ENCODE results near the gene MAG. TPM values are rescaled to one million over a fixed set of nuclear protein-coding genes. Genes with fewer than 3 reads are reported as not detected.

The MAG gene
- total RNA-seq, 1 donor from 2014 or later = not detected

- no peak overlapping the region for H3K27ac Mint-ChIP-seq (ENCODE audit: unreplicated experiment)
- no peak for DNase-seq (ENCODE audit: extremely low spot score, unreplicated experiment)
- no peaks in the 10 kb centered on the region for H3K9me3 Mint-ChIP-seq (ENCODE audit: unreplicated experiment)
- no peak for TF ChIP-seq CTCF (IDR thresholded peaks at IDR 0.05)
- H3K4me3 Mint-ChIP-seq (ENCODE audit: unreplicated experiment) = no peak overlapping the region
- peaks cover 35% of the 10 kb centered on the region for H3K36me3 Mint-ChIP-seq (ENCODE audit: unreplicated experiment)
- H3K27me3 Mint-ChIP-seq (ENCODE audit: unreplicated experiment) = peaks cover 8% of the 10 kb centered on the region
- H3K4me1 Mint-ChIP-seq (ENCODE audit: unreplicated experiment) = no peaks in the 10 kb centered on the region
Measured at GRCh38 chr19:35278578-35279284, 13.2 kb upstream of the MAG start.

GRCh38 chr19:35279374-35279773, 12.6 kb upstream of the MAG start:
- H3K4me1 Mint-ChIP-seq (ENCODE audit: unreplicated experiment) = no peaks in the 10 kb centered on the region
- no peak for DNase-seq (ENCODE audit: extremely low spot score, unreplicated experiment)

GRCh38 chr19:35279985-35280821, 11.8 kb upstream of the MAG start:
- Mint-ChIP-seq H3K4me3 (ENCODE audit: unreplicated experiment) (no peak overlapping the region), H3K27me3 (ENCODE audit: unreplicated experiment) (peaks cover 12% of the 10 kb centered on the region), H3K36me3 (ENCODE audit: unreplicated experiment) (peaks cover 26% of the 10 kb centered on the region), H3K4me1 (ENCODE audit: unreplicated experiment) (no peaks in the 10 kb centered on the region), H3K9me3 (ENCODE audit: unreplicated experiment) (no peaks in the 10 kb centered on the region), H3K27ac (ENCODE audit: unreplicated experiment) (no peak overlapping the region)
- no peak for DNase-seq (ENCODE audit: extremely low spot score, unreplicated experiment)
- no peak for TF ChIP-seq CTCF (IDR thresholded peaks at IDR 0.05)

More at GRCh38 chr19:35279374-35279773, 12.6 kb upstream of the MAG start:
- H3K27ac Mint-ChIP-seq (ENCODE audit: unreplicated experiment) = no peak overlapping the region
- no peaks in the 10 kb centered on the region for H3K9me3 Mint-ChIP-seq (ENCODE audit: unreplicated experiment)
- peaks cover 28% of the 10 kb centered on the region for H3K36me3 Mint-ChIP-seq (ENCODE audit: unreplicated experiment)
- no peak for TF ChIP-seq CTCF (IDR thresholded peaks at IDR 0.05)
- H3K4me3 Mint-ChIP-seq (ENCODE audit: unreplicated experiment) = no peak overlapping the region
- H3K27me3 Mint-ChIP-seq (ENCODE audit: unreplicated experiment) = peaks cover 8% of the 10 kb centered on the region

GRCh38 chr19:35281303-35281702, 10.7 kb upstream of the MAG start:
- Mint-ChIP-seq H3K36me3 (ENCODE audit: unreplicated experiment) (peaks cover 17% of the 10 kb centered on the region), H3K4me3 (ENCODE audit: unreplicated experiment) (no peak overlapping the region), H3K4me1 (ENCODE audit: unreplicated experiment) (no peaks in the 10 kb centered on the region), H3K27me3 (ENCODE audit: unreplicated experiment) (peaks cover 14% of the 10 kb centered on the region), H3K9me3 (ENCODE audit: unreplicated experiment) (no peaks in the 10 kb centered on the region), H3K27ac (ENCODE audit: unreplicated experiment) (no peak overlapping the region)
- no peak for TF ChIP-seq CTCF (IDR thresholded peaks at IDR 0.05)
- DNase-seq (ENCODE audit: extremely low spot score, unreplicated experiment) = no peak

Measured in osteocyte (in vitro differentiated cells).